ENCODE measurements around the gene KLHL2.
"Not testable (repeated sequence)": the region's sequence is repeated elsewhere in the genome, so short reads cannot be mapped to it uniquely, and the experiment has no call there.

The KLHL2 gene

GRCh38 chr4:165236852-165237251, 29.5 kb downstream of the KLHL2 start:
- not testable (repeated sequence) for FAIRE-seq

- FAIRE-seq: not testable (repeated sequence)
Observed at GRCh38 chr4:165238041-165238640, 30.8 kb downstream of the KLHL2 start.

GRCh38 chr4:165240761-165241160, 33.4 kb downstream of the KLHL2 start:
- not testable (repeated sequence) for FAIRE-seq

GRCh38 chr4:165244148-165244547, 36.8 kb downstream of the KLHL2 start:
- not testable (repeated sequence) for FAIRE-seq

- not testable (repeated sequence) for FAIRE-seq
Observed at GRCh38 chr4:165244587-165245186, 37.3 kb downstream of the KLHL2 start.

GRCh38 chr4:165248102-165248501, 40.7 kb downstream of the KLHL2 start:
- no peak for FAIRE-seq

GRCh38 chr4:165248904-165249303, 41.5 kb downstream of the KLHL2 start:
- not testable (repeated sequence) for FAIRE-seq

- FAIRE-seq: not testable (repeated sequence)
Observed at GRCh38 chr4:165254771-165255170, 47.4 kb downstream of the KLHL2 start.

GRCh38 chr4:165255439-165255838, 48.1 kb downstream of the KLHL2 start:
- not testable (repeated sequence) for FAIRE-seq

- not testable (repeated sequence) for FAIRE-seq
Observed at GRCh38 chr4:165256074-165256659, 48.8 kb downstream of the KLHL2 start.

GRCh38 chr4:165259776-165260175, 52.4 kb downstream of the KLHL2 start:
- FAIRE-seq: not testable (repeated sequence)

GRCh38 chr4:165262306-165262705, 54.9 kb downstream of the KLHL2 start:
- not testable (repeated sequence) for FAIRE-seq

- FAIRE-seq: not testable (repeated sequence)
Observed at GRCh38 chr4:165263466-165263865, 56.1 kb downstream of the KLHL2 start.

- not testable (repeated sequence) for FAIRE-seq
Observed at GRCh38 chr4:165269931-165270330, 62.6 kb downstream of the KLHL2 start.

GRCh38 chr4:165273443-165273842, 66.1 kb downstream of the KLHL2 start:
- FAIRE-seq: not testable (repeated sequence)

- not testable (repeated sequence) for FAIRE-seq
Observed at GRCh38 chr4:165275357-165275756, 68.0 kb downstream of the KLHL2 start.

- FAIRE-seq: not testable (repeated sequence)
Observed at GRCh38 chr4:165279531-165279930, 72.2 kb downstream of the KLHL2 start.

- FAIRE-seq: not testable (repeated sequence)
Observed at GRCh38 chr4:165284697-165285096, 77.3 kb downstream of the KLHL2 start.

GRCh38 chr4:165286619-165287340, 79.4 kb downstream of the KLHL2 start:
- FAIRE-seq: not testable (repeated sequence)

- FAIRE-seq: no peak
Observed at GRCh38 chr4:165288226-165288625, 80.9 kb downstream of the KLHL2 start.

GRCh38 chr4:165288639-165289422, 81.5 kb downstream of the KLHL2 start:
- FAIRE-seq: peak; percentile 81

- FAIRE-seq: no peak
Observed at GRCh38 chr4:165289423-165289785, 82.0 kb downstream of the KLHL2 start.

GRCh38 chr4:165293061-165293460, 85.7 kb downstream of the KLHL2 start:
- FAIRE-seq: no peak
